Measurements from ENCODE around the gene CDCP1.

The CDCP1 gene

GRCh38 chr3:45120359-45121158, 25.6 kb downstream of the CDCP1 start:
- no peak overlapping the region for H3K4me3 ChIP-seq (ENCODE audit: low read length)
- H3K36me3 ChIP-seq (ENCODE audit: insufficient read depth, low read length) = peaks cover 6% of the 10 kb centered on the region
- WGBS = 90% methylated on average over 12 of the region's 12 CpGs
- H3K9ac ChIP-seq (ENCODE audit: low read depth, low read length) = no peak overlapping the region
- peaks cover 11% of the 10 kb centered on the region; the same call in 1 of the 2 replicates for H3K4me1 ChIP-seq (ENCODE audit: insufficient read depth, low read length)
- H3K9me3 ChIP-seq (ENCODE audit: insufficient read depth, low read depth, low read length) = no peaks in the 10 kb centered on the region
- H3K27ac ChIP-seq (ENCODE audit: low read depth, low read length) = no peak overlapping the region
- H3K27me3 ChIP-seq (ENCODE audit: insufficient read depth, low read length) = no peaks in the 10 kb centered on the region

- WGBS = 90% methylated on average over 2 of the region's 2 CpGs
- no peaks in the 10 kb centered on the region for H3K27me3 ChIP-seq (ENCODE audit: insufficient read depth, low read length)
- no peak overlapping the region for H3K27ac ChIP-seq (ENCODE audit: low read depth, low read length)
- H3K4me3 ChIP-seq (ENCODE audit: low read length) = no peak overlapping the region
- no peaks in the 10 kb centered on the region for H3K9me3 ChIP-seq (ENCODE audit: insufficient read depth, low read depth, low read length)
- H3K4me1 ChIP-seq (ENCODE audit: insufficient read depth, low read length) = peaks cover 11% of the 10 kb centered on the region; the same call in 1 of the 2 replicates
- no peak overlapping the region for H3K9ac ChIP-seq (ENCODE audit: low read depth, low read length)
- peaks cover 8% of the 10 kb centered on the region for H3K36me3 ChIP-seq (ENCODE audit: insufficient read depth, low read length)
These were observed 26.3 kb downstream of the CDCP1 start for GRCh38 chr3:45119824-45120358.

- Histone ChIP-seq H3K36me3 (ENCODE audit: insufficient read depth, low read length) (peaks cover 13% of the 10 kb centered on the region), H3K9me3 (ENCODE audit: insufficient read depth, low read depth, low read length) (no peaks in the 10 kb centered on the region), H3K9ac (ENCODE audit: low read depth, low read length) (no peak overlapping the region), H3K4me3 (ENCODE audit: low read length) (no peak overlapping the region), H3K4me1 (ENCODE audit: insufficient read depth, low read length) (peaks cover 11% of the 10 kb centered on the region; the same call in 1 of the 2 replicates), H3K27me3 (ENCODE audit: insufficient read depth, low read length) (no peaks in the 10 kb centered on the region), H3K27ac (ENCODE audit: low read depth, low read length) (no peak overlapping the region)
- 77% methylated on average over 4 of the region's 4 CpGs for WGBS
These were observed 26.8 kb downstream of the CDCP1 start for GRCh38 chr3:45119376-45119775.

GRCh38 chr3:45118615-45119071, 27.5 kb downstream of the CDCP1 start:
- WGBS = 91% methylated on average over 2 of the region's 2 CpGs

GRCh38 chr3:45116350-45116749, 29.8 kb downstream of the CDCP1 start:
- Histone ChIP-seq H3K27ac (ENCODE audit: low read depth, low read length) (no peak overlapping the region), H3K4me3 (ENCODE audit: low read length) (no peak overlapping the region), H3K9ac (ENCODE audit: low read depth, low read length) (no peak overlapping the region), H3K9me3 (ENCODE audit: insufficient read depth, low read depth, low read length) (no peaks in the 10 kb centered on the region), H3K4me1 (ENCODE audit: insufficient read depth, low read length) (no peaks in the 10 kb centered on the region), H3K36me3 (ENCODE audit: insufficient read depth, low read length) (peaks cover 27% of the 10 kb centered on the region), H3K27me3 (ENCODE audit: insufficient read depth, low read length) (no peaks in the 10 kb centered on the region)
- 95% methylated on average over 3 of the region's 4 CpGs for WGBS

More at GRCh38 chr3:45118615-45119071, 27.5 kb downstream of the CDCP1 start:
- Histone ChIP-seq H3K27me3 (ENCODE audit: insufficient read depth, low read length) (no peaks in the 10 kb centered on the region), H3K36me3 (ENCODE audit: insufficient read depth, low read length) (peaks cover 17% of the 10 kb centered on the region), H3K9me3 (ENCODE audit: insufficient read depth, low read depth, low read length) (no peaks in the 10 kb centered on the region), H3K4me1 (ENCODE audit: insufficient read depth, low read length) (peaks cover 6% of the 10 kb centered on the region; the same call in 1 of the 2 replicates), H3K9ac (ENCODE audit: low read depth, low read length) (no peak overlapping the region), H3K4me3 (ENCODE audit: low read length) (no peak overlapping the region), H3K27ac (ENCODE audit: low read depth, low read length) (no peak overlapping the region)

GRCh38 chr3:45113625-45114050, 32.5 kb downstream of the CDCP1 start:
- 73% methylated on average over 6 of the region's 6 CpGs for WGBS
- no peaks in the 10 kb centered on the region for H3K4me1 ChIP-seq (ENCODE audit: insufficient read depth, low read length)
- H3K9ac ChIP-seq (ENCODE audit: low read depth, low read length) = no peak overlapping the region
- no peak overlapping the region for H3K4me3 ChIP-seq (ENCODE audit: low read length)
- H3K9me3 ChIP-seq (ENCODE audit: insufficient read depth, low read depth, low read length) = no peaks in the 10 kb centered on the region
- H3K27me3 ChIP-seq (ENCODE audit: insufficient read depth, low read length) = no peaks in the 10 kb centered on the region
- H3K36me3 ChIP-seq (ENCODE audit: insufficient read depth, low read length) = peaks cover 50% of the 10 kb centered on the region
- no peak overlapping the region for H3K27ac ChIP-seq (ENCODE audit: low read depth, low read length)

- no peak overlapping the region for H3K4me3 ChIP-seq (ENCODE audit: low read length)
These were observed 33.2 kb downstream of the CDCP1 start for GRCh38 chr3:45112939-45113338.

GRCh38 chr3:45110509-45110833, 35.7 kb downstream of the CDCP1 start:
- H3K4me3 ChIP-seq (ENCODE audit: low read length) = no peak overlapping the region
- H3K9ac ChIP-seq (ENCODE audit: low read depth, low read length) = no peak overlapping the region
- H3K4me1 ChIP-seq (ENCODE audit: insufficient read depth, low read length) = no peaks in the 10 kb centered on the region
- H3K9me3 ChIP-seq (ENCODE audit: insufficient read depth, low read depth, low read length) = no peaks in the 10 kb centered on the region
- H3K27me3 ChIP-seq (ENCODE audit: insufficient read depth, low read length) = no peaks in the 10 kb centered on the region
- WGBS = 96% methylated on average over 10 of the region's 10 CpGs
- peaks cover 62% of the 10 kb centered on the region for H3K36me3 ChIP-seq (ENCODE audit: insufficient read depth, low read length)
- no peak overlapping the region for H3K27ac ChIP-seq (ENCODE audit: low read depth, low read length)

More at GRCh38 chr3:45112939-45113338, 33.2 kb downstream of the CDCP1 start:
- Histone ChIP-seq H3K27me3 (ENCODE audit: insufficient read depth, low read length) (no peaks in the 10 kb centered on the region), H3K27ac (ENCODE audit: low read depth, low read length) (no peak overlapping the region), H3K36me3 (ENCODE audit: insufficient read depth, low read length) (peaks cover 53% of the 10 kb centered on the region), H3K9ac (ENCODE audit: low read depth, low read length) (no peak overlapping the region), H3K4me1 (ENCODE audit: insufficient read depth, low read length) (no peaks in the 10 kb centered on the region), H3K9me3 (ENCODE audit: insufficient read depth, low read depth, low read length) (no peaks in the 10 kb centered on the region)
- 95% methylated on average over 4 of the region's 4 CpGs for WGBS

- H3K27ac ChIP-seq (ENCODE audit: low read depth, low read length) = no peak overlapping the region
- H3K4me3 ChIP-seq (ENCODE audit: low read length) = no peak overlapping the region
- no peaks in the 10 kb centered on the region for H3K4me1 ChIP-seq (ENCODE audit: insufficient read depth, low read length)
These were observed 36.2 kb downstream of the CDCP1 start for GRCh38 chr3:45109771-45110508.

GRCh38 chr3:45106874-45107273, 39.3 kb downstream of the CDCP1 start:
- Histone ChIP-seq H3K27ac (ENCODE audit: low read depth, low read length) (no peak overlapping the region), H3K4me1 (ENCODE audit: insufficient read depth, low read length) (no peaks in the 10 kb centered on the region), H3K4me3 (ENCODE audit: low read length) (no peak overlapping the region), H3K9ac (ENCODE audit: low read depth, low read length) (no peak overlapping the region), H3K9me3 (ENCODE audit: insufficient read depth, low read depth, low read length) (no peaks in the 10 kb centered on the region), H3K27me3 (ENCODE audit: insufficient read depth, low read length) (no peaks in the 10 kb centered on the region), H3K36me3 (ENCODE audit: insufficient read depth, low read length) (peaks cover 63% of the 10 kb centered on the region)
- 90% methylated on average over 2 of the region's 2 CpGs for WGBS

More at GRCh38 chr3:45109771-45110508, 36.2 kb downstream of the CDCP1 start:
- H3K9ac ChIP-seq (ENCODE audit: low read depth, low read length) = no peak overlapping the region
- peaks cover 61% of the 10 kb centered on the region for H3K36me3 ChIP-seq (ENCODE audit: insufficient read depth, low read length)
- H3K9me3 ChIP-seq (ENCODE audit: insufficient read depth, low read depth, low read length) = no peaks in the 10 kb centered on the region
- H3K27me3 ChIP-seq (ENCODE audit: insufficient read depth, low read length) = no peaks in the 10 kb centered on the region
- WGBS = 95% methylated on average over 7 of the region's 7 CpGs
